Activated T-helper 1 cell treated with anti-CD3 and anti-CD28 coated beads, Interleukin-12 subunit alpha, Interleukin-12 subunit beta, Interleukin-2, Interleukin-4 antibody, amounts not matched to agents 30 ng/mL and 10 ng/mL and 1 ng/mL, durations not matched to agents 14 hours and 24 hours and 36 hours (primary cell): ENCODE results near the gene DNAJC8. TPM values are rescaled to one million over a fixed set of nuclear protein-coding genes. Genes with fewer than 3 reads are reported as not detected.

Experiments used
- total RNA-seq: library from RNA; stranded (reverse); gene quantifications from 2 replicates; pipeline ENCODE4 v1.2.3, GENCODE V29; 2022

Gene DNAJC8
- total RNA-seq, 1 donor from 2014 or later: 97.1 TPM

Other genes with a start within 250 kb of the DNAJC8 start
- gene EYA3, start 144.4 kb downstream of the DNAJC8 start, total RNA-seq: 32.2 and 35.5 TPM in 2 replicates
- gene PTAFR, start 56.3 kb downstream of the DNAJC8 start, total RNA-seq: 0.24 and 0.62 TPM in 2 replicates
- 128 and 132 TPM in 2 replicates for gene ATP5IF1, start 3.1 kb upstream of the DNAJC8 start, total RNA-seq
- 18.7 and 19.3 TPM in 2 replicates for gene SESN2, start 26.5 kb upstream of the DNAJC8 start, total RNA-seq
- 19.5 and 21.5 TPM in 2 replicates for gene MED18, start 96.0 kb upstream of the DNAJC8 start, total RNA-seq
- gene PHACTR4, start 136.7 kb upstream of the DNAJC8 start, total RNA-seq: 28.9 and 31.8 TPM in 2 replicates